ENCODE data around the gene CLCNKA. TPM values are rescaled to one million over a fixed set of nuclear protein-coding genes. Genes with fewer than 3 reads are reported as not detected.
"Not testable (repeated sequence)": the region's sequence is repeated elsewhere in the genome, so short reads cannot be mapped to it uniquely, and the experiment has no call there.

CLCNKA gene
- polyA plus RNA-seq, 3 donors from 2014 or later: not detected

GRCh38 chr1:16046842-16047241 lies 25.0 kb downstream of the CLCNKA start:
- DNase-seq: no peak
- Mint-ChIP-seq H3K27ac (no peak overlapping the region), H3K4me3 (no peak overlapping the region), H3K4me1 (peaks cover 1 to 6% of the 10 kb centered on the region in 2 donors), H3K36me3 (no peaks in the 10 kb centered on the region), H3K9me3 (no peaks in the 10 kb centered on the region), H3K27me3 (ENCODE audit: low read depth in 3 of 3) (peaks cover 5 to 7% (median 6%) of the 10 kb centered on the region in 3 donors)

GRCh38 chr1:16047791-16048475 lies 26.1 kb downstream of the CLCNKA start:
- DNase-seq: no peak
- Mint-ChIP-seq H3K27me3 (ENCODE audit: low read depth in 3 of 3) (peaks cover 5 to 7% (median 6%) of the 10 kb centered on the region in 3 donors), H3K27ac (no peak overlapping the region), H3K4me3 (peak overlapping the region in 4 of 5 donors; percentile 6 to 69 (median 56)), H3K36me3 (no peaks in the 10 kb centered on the region), H3K9me3 (no peaks in the 10 kb centered on the region), H3K4me1 (peaks cover 1 to 6% of the 10 kb centered on the region in 2 donors)

GRCh38 chr1:16048573-16049189 lies 26.8 kb downstream of the CLCNKA start:
- H3K27me3 Mint-ChIP-seq (ENCODE audit: low read depth in 3 of 3): peaks cover 4 to 7% (median 6%) of the 10 kb centered on the region in 3 donors
- peak; percentile 20 to 41 (median 25) for DNase-seq
- H3K36me3 Mint-ChIP-seq: no peaks in the 10 kb centered on the region
- H3K27ac Mint-ChIP-seq: no peak overlapping the region
- H3K4me1 Mint-ChIP-seq: peaks cover 1 to 6% of the 10 kb centered on the region in 2 donors
- no peaks in the 10 kb centered on the region for H3K9me3 Mint-ChIP-seq
- peak overlapping the region; percentile 24 to 60 (median 35) for H3K4me3 Mint-ChIP-seq

GRCh38 chr1:16050328-16050727 lies 28.5 kb downstream of the CLCNKA start:
- Mint-ChIP-seq H3K36me3 (no peaks in the 10 kb centered on the region), H3K4me3 (no peak overlapping the region), H3K4me1 (peaks cover 1 to 6% of the 10 kb centered on the region in 2 donors)

GRCh38 chr1:16051039-16051438 lies 29.2 kb downstream of the CLCNKA start:
- no peak for DNase-seq
- H3K4me1 Mint-ChIP-seq: peaks cover 3 to 6% of the 10 kb centered on the region in 2 donors

More at GRCh38 chr1:16050328-16050727, 28.5 kb downstream of the CLCNKA start:
- H3K27me3 Mint-ChIP-seq (ENCODE audit: low read depth in 3 of 3): peaks cover 4 to 6% (median 6%) of the 10 kb centered on the region in 3 donors
- DNase-seq: no peak
- no peaks in the 10 kb centered on the region for H3K9me3 Mint-ChIP-seq
- H3K27ac Mint-ChIP-seq: no peak overlapping the region

GRCh38 chr1:16051949-16052348 lies 30.1 kb downstream of the CLCNKA start:
- not testable (repeated sequence) for H3K27ac Mint-ChIP-seq; H3K4me3 Mint-ChIP-seq; H3K9me3 Mint-ChIP-seq; H3K36me3 Mint-ChIP-seq; DNase-seq; H3K4me1 Mint-ChIP-seq; H3K27me3 Mint-ChIP-seq (ENCODE audit: low read depth in 3 of 3)

More at GRCh38 chr1:16051039-16051438, 29.2 kb downstream of the CLCNKA start:
- Mint-ChIP-seq H3K9me3 (no peaks in the 10 kb centered on the region), H3K27ac (no peak overlapping the region), H3K27me3 (ENCODE audit: low read depth in 3 of 3) (peaks cover 3 to 4% (median 4%) of the 10 kb centered on the region in 3 donors), H3K4me3 (no peak overlapping the region), H3K36me3 (no peaks in the 10 kb centered on the region)

- Mint-ChIP-seq H3K27me3 (ENCODE audit: low read depth in 3 of 3) (peaks cover 2 to 4% (median 4%) of the 10 kb centered on the region in 3 donors), H3K9me3 (no peaks in the 10 kb centered on the region), H3K27ac (no peak overlapping the region), H3K4me1 (peaks cover 3 to 6% of the 10 kb centered on the region in 2 donors), H3K4me3 (no peak overlapping the region), H3K36me3 (no peaks in the 10 kb centered on the region)
- no peak for DNase-seq
These were observed 32.1 kb downstream of the CLCNKA start for GRCh38 chr1:16053781-16054502.

- H3K4me1 Mint-ChIP-seq: peaks cover 0 to 1% of the 10 kb centered on the region in 2 donors
- H3K27me3 Mint-ChIP-seq (ENCODE audit: low read depth in 3 of 3): peaks cover 2 to 4% (median 3%) of the 10 kb centered on the region in 3 donors
- no peak for DNase-seq
- H3K27ac Mint-ChIP-seq: peak overlapping the region in 1 of 6 donors; percentile 2
- no peaks in the 10 kb centered on the region for H3K36me3 Mint-ChIP-seq
- no peak overlapping the region for H3K4me3 Mint-ChIP-seq
- no peaks in the 10 kb centered on the region for H3K9me3 Mint-ChIP-seq
These were observed 33.0 kb downstream of the CLCNKA start for GRCh38 chr1:16054598-16055540.

GRCh38 chr1:16055613-16056520 lies 34.0 kb downstream of the CLCNKA start:
- peak; percentile 64 to 70 (median 69) for DNase-seq
- Mint-ChIP-seq H3K27ac (no peak overlapping the region), H3K27me3 (ENCODE audit: low read depth in 3 of 3) (peaks cover 0 to 4% (median 2%) of the 10 kb centered on the region in 3 donors), H3K9me3 (no peaks in the 10 kb centered on the region), H3K4me3 (no peak overlapping the region), H3K4me1 (peaks cover 0 to 1% of the 10 kb centered on the region in 2 donors), H3K36me3 (no peaks in the 10 kb centered on the region)

GRCh38 chr1:16056521-16056912 lies 34.7 kb downstream of the CLCNKA start:
- H3K4me1 Mint-ChIP-seq; DNase-seq; H3K4me3 Mint-ChIP-seq; H3K9me3 Mint-ChIP-seq; H3K27ac Mint-ChIP-seq; H3K36me3 Mint-ChIP-seq; H3K27me3 Mint-ChIP-seq (ENCODE audit: low read depth in 3 of 3): not testable (repeated sequence)

GRCh38 chr1:16057314-16057915 lies 35.6 kb downstream of the CLCNKA start:
- H3K27ac Mint-ChIP-seq; H3K4me3 Mint-ChIP-seq; H3K27me3 Mint-ChIP-seq (ENCODE audit: low read depth in 3 of 3); DNase-seq; H3K36me3 Mint-ChIP-seq; H3K9me3 Mint-ChIP-seq; H3K4me1 Mint-ChIP-seq: not testable (repeated sequence)

- H3K4me1 Mint-ChIP-seq; H3K27ac Mint-ChIP-seq; H3K36me3 Mint-ChIP-seq; DNase-seq; H3K27me3 Mint-ChIP-seq (ENCODE audit: low read depth in 3 of 3); H3K4me3 Mint-ChIP-seq; H3K9me3 Mint-ChIP-seq: not testable (repeated sequence)
These were observed 36.7 kb downstream of the CLCNKA start for GRCh38 chr1:16058394-16059120.
